Dedifferentiated amniotic fluid mesenchymal stem cell (primary cell): Measurements from ENCODE around the gene DOK3.
"Not testable (repeated sequence)": the region's sequence is repeated elsewhere in the genome, so short reads cannot be mapped to it uniquely, and the experiment has no call there.

ENCODE experiments used
- DNase-seq: peaks from one replicate; pipeline ENCODE4 v3.0.0-alpha.2; 2016; ENCODE audit errors: extremely low spot score

The DOK3 gene

GRCh38 chr5:177497292-177498012 lies 12.2 kb downstream of the DOK3 start, which contains the start of gene PDLIM7:
PDLIM7 (minus strand) TSS chr5:177497604; CDS start chr5:177496512, 1,092 bp downstream.
- DNase-seq: peak; percentile 94

GRCh38 chr5:177496727-177497291 lies 12.8 kb downstream of the DOK3 start:
- DNase-seq: peak; percentile 90

- DNase-seq: no peak
Measured at GRCh38 chr5:177496070-177496726, 13.4 kb downstream of the DOK3 start.

- DNase-seq: peak; percentile 74
Measured at GRCh38 chr5:177495243-177496060, 14.2 kb downstream of the DOK3 start.

- DNase-seq: peak; percentile 78
Measured at GRCh38 chr5:177494346-177495195, 15.1 kb downstream of the DOK3 start.

- no peak for DNase-seq
Measured at GRCh38 chr5:177493795-177494345, 15.8 kb downstream of the DOK3 start.

GRCh38 chr5:177492841-177493240 lies 16.8 kb downstream of the DOK3 start:
- no peak for DNase-seq

GRCh38 chr5:177491983-177492746 lies 17.5 kb downstream of the DOK3 start:
- no peak for DNase-seq

GRCh38 chr5:177491429-177491945 lies 18.1 kb downstream of the DOK3 start:
- no peak for DNase-seq

- DNase-seq: no peak
Measured at GRCh38 chr5:177490992-177491391, 18.6 kb downstream of the DOK3 start.

- no peak for DNase-seq
Measured at GRCh38 chr5:177490311-177490991, 19.2 kb downstream of the DOK3 start.

GRCh38 chr5:177489119-177489716 lies 20.4 kb downstream of the DOK3 start:
- no peak for DNase-seq

GRCh38 chr5:177487975-177488374 lies 21.7 kb downstream of the DOK3 start:
- DNase-seq: no peak

- DNase-seq: no peak
Measured at GRCh38 chr5:177487144-177487543, 22.5 kb downstream of the DOK3 start.

- DNase-seq: no peak
Measured at GRCh38 chr5:177486256-177486655, 23.4 kb downstream of the DOK3 start.

- not testable (repeated sequence) for DNase-seq
Measured at GRCh38 chr5:177485753-177486152, 23.9 kb downstream of the DOK3 start.

GRCh38 chr5:177484902-177485549 lies 24.6 kb downstream of the DOK3 start:
- no peak for DNase-seq
